ENCODE data around the gene SHB.

The SHB gene

GRCh38 chr9:37921546-37922300 lies 147.3 kb downstream of the SHB start:
- in situ Hi-C loops (cut with HindIII; ENCODE audit: low pct_unique_long_range_greater_than_20kb, low sequenced_read_pairs), result no loop called here
- TF ChIP-seq JUND (IDR thresholded peaks at IDR 0.05; ENCODE audit: low read depth), result no peak
- DNase-seq (ENCODE audit: low read depth in 1 of 2, low spot score in 1 of 2), result no peak

- no peak for DNase-seq (ENCODE audit: low read depth in 1 of 2, low spot score in 1 of 2)
- in situ Hi-C loops (cut with HindIII; ENCODE audit: low pct_unique_long_range_greater_than_20kb, low sequenced_read_pairs), result no loop called here
- no peak for TF ChIP-seq JUND (IDR thresholded peaks at IDR 0.05; ENCODE audit: low read depth)
Observed at GRCh38 chr9:37921168-37921510, 147.9 kb downstream of the SHB start.

- in situ Hi-C loops (cut with HindIII; ENCODE audit: low pct_unique_long_range_greater_than_20kb, low sequenced_read_pairs), result no loop called here
- TF ChIP-seq JUND (IDR thresholded peaks at IDR 0.05; ENCODE audit: low read depth), result no peak
- no peak for DNase-seq (ENCODE audit: low read depth in 1 of 2, low spot score in 1 of 2)
Observed at GRCh38 chr9:37920471-37921167, 148.4 kb downstream of the SHB start.

- DNase-seq (ENCODE audit: low read depth in 1 of 2, low spot score in 1 of 2), result no peak
- TF ChIP-seq JUND (IDR thresholded peaks at IDR 0.05; ENCODE audit: low read depth), result no peak
- in situ Hi-C loops (cut with HindIII; ENCODE audit: low pct_unique_long_range_greater_than_20kb, low sequenced_read_pairs), result no loop called here
Observed at GRCh38 chr9:37919956-37920335, 149.1 kb downstream of the SHB start.

GRCh38 chr9:37919246-37919955 lies 149.6 kb downstream of the SHB start:
- in situ Hi-C loops (cut with HindIII; ENCODE audit: low pct_unique_long_range_greater_than_20kb, low sequenced_read_pairs), result no loop called here
- DNase-seq (ENCODE audit: low read depth in 1 of 2, low spot score in 1 of 2), result no peak
- TF ChIP-seq JUND (IDR thresholded peaks at IDR 0.05; ENCODE audit: low read depth), result no peak

- DNase-seq (ENCODE audit: low read depth in 1 of 2, low spot score in 1 of 2), result no peak
- in situ Hi-C loops (cut with HindIII; ENCODE audit: low pct_unique_long_range_greater_than_20kb, low sequenced_read_pairs), result no loop called here
- TF ChIP-seq JUND (IDR thresholded peaks at IDR 0.05; ENCODE audit: low read depth), result no peak
Observed at GRCh38 chr9:37918665-37919170, 150.3 kb downstream of the SHB start.

GRCh38 chr9:37917801-37918664 lies 151.0 kb downstream of the SHB start:
- in situ Hi-C loops (cut with HindIII; ENCODE audit: low pct_unique_long_range_greater_than_20kb, low sequenced_read_pairs), result no loop called here
- no peak for TF ChIP-seq JUND (IDR thresholded peaks at IDR 0.05; ENCODE audit: low read depth)
- no peak for DNase-seq (ENCODE audit: low read depth in 1 of 2, low spot score in 1 of 2)

GRCh38 chr9:37917313-37917731 lies 151.7 kb downstream of the SHB start:
- in situ Hi-C loops (cut with HindIII; ENCODE audit: low pct_unique_long_range_greater_than_20kb, low sequenced_read_pairs), result no loop called here
- TF ChIP-seq JUND (IDR thresholded peaks at IDR 0.05; ENCODE audit: low read depth), result no peak
- no peak for DNase-seq (ENCODE audit: low read depth in 1 of 2, low spot score in 1 of 2)

- DNase-seq (ENCODE audit: low read depth in 1 of 2, low spot score in 1 of 2), result no peak
- TF ChIP-seq JUND (IDR thresholded peaks at IDR 0.05; ENCODE audit: low read depth), result no peak
- in situ Hi-C loops (cut with HindIII; ENCODE audit: low pct_unique_long_range_greater_than_20kb, low sequenced_read_pairs), result no loop called here
Observed at GRCh38 chr9:37916471-37917312, 152.3 kb downstream of the SHB start.

GRCh38 chr9:37915911-37916470 lies 153.0 kb downstream of the SHB start:
- DNase-seq (ENCODE audit: low read depth in 1 of 2, low spot score in 1 of 2), result no peak
- in situ Hi-C loops (cut with HindIII; ENCODE audit: low pct_unique_long_range_greater_than_20kb, low sequenced_read_pairs), result no loop called here
- no peak for TF ChIP-seq JUND (IDR thresholded peaks at IDR 0.05; ENCODE audit: low read depth)

GRCh38 chr9:37914701-37915358 lies 154.2 kb downstream of the SHB start:
- in situ Hi-C loops (cut with HindIII; ENCODE audit: low pct_unique_long_range_greater_than_20kb, low sequenced_read_pairs), result no loop called here
- no peak for DNase-seq (ENCODE audit: low read depth in 1 of 2, low spot score in 1 of 2)
- TF ChIP-seq JUND (IDR thresholded peaks at IDR 0.05; ENCODE audit: low read depth), result no peak
